Measurements from ENCODE around the gene RNF126.
A peak's percentile ranks its signal among the peaks of the same experiment; 100 is the strongest.

The RNF126 gene

GRCh38 chr19:662207-662961 lies 630 bp downstream of the RNF126 start:
- DNase-seq = peak; percentile 53

- DNase-seq = no peak
Measured at GRCh38 chr19:661427-662196, 1.4 kb downstream of the RNF126 start.

- no peak for DNase-seq
Measured at GRCh38 chr19:660793-661426, 2.1 kb downstream of the RNF126 start.

- DNase-seq = no peak
Measured at GRCh38 chr19:658916-659839, 3.8 kb downstream of the RNF126 start.

- DNase-seq = no peak
Measured at GRCh38 chr19:658059-658839, 4.8 kb downstream of the RNF126 start.

GRCh38 chr19:657611-658010 lies 5.4 kb downstream of the RNF126 start:
- DNase-seq = no peak

GRCh38 chr19:656751-657559 lies 6.1 kb downstream of the RNF126 start:
- DNase-seq = no peak

GRCh38 chr19:655691-656090 lies 7.3 kb downstream of the RNF126 start:
- no peak for DNase-seq

GRCh38 chr19:653425-653824 lies 9.6 kb downstream of the RNF126 start:
- DNase-seq = no peak

GRCh38 chr19:652467-653389 lies 10.3 kb downstream of the RNF126 start:
- DNase-seq = no peak

- no peak for DNase-seq
Measured at GRCh38 chr19:651991-652390, 11.0 kb downstream of the RNF126 start.

GRCh38 chr19:651114-651818 lies 11.7 kb downstream of the RNF126 start:
- DNase-seq = no peak

GRCh38 chr19:650121-650520 lies 12.9 kb downstream of the RNF126 start:
- no peak for DNase-seq

- no peak for DNase-seq
Measured at GRCh38 chr19:648904-649801, 13.9 kb downstream of the RNF126 start.

- no peak for DNase-seq
Measured at GRCh38 chr19:648305-648704, 14.7 kb downstream of the RNF126 start.

- DNase-seq = no peak
Measured at GRCh38 chr19:647566-648284, 15.3 kb downstream of the RNF126 start.

- no peak for DNase-seq
Measured at GRCh38 chr19:646779-647565, 16.0 kb downstream of the RNF126 start.
